A204.1 (cell line): ENCODE results near the gene KNDC1.

Experiments used
- FAIRE-seq: peaks from 2 replicates; lab custom pipeline; 2012; peaks lifted over from hg19 to GRCh38; lab: Jason Lieb, UNC

The KNDC1 gene

DNA sequence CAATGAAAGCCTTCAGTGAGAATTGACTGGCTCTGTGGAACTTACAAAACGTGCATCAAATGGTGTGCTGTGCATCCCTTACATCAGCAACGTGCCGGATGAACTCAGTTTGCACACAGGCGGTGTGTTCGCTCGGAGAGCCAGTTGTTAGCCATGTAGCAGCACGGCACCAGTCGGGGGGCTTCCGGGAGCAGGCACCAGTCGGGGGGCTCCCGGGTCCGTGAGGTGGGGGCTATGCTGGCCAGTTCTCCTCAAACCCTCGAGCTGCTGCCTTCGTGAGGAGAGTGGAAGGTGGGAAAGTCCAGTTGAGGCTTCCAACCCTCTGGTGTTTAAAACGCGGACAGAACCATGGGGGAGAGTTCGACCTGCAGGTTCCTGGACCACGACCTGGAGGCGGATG lies 35.1 kb downstream of the KNDC1 start:
- no peak for FAIRE-seq

DNA sequence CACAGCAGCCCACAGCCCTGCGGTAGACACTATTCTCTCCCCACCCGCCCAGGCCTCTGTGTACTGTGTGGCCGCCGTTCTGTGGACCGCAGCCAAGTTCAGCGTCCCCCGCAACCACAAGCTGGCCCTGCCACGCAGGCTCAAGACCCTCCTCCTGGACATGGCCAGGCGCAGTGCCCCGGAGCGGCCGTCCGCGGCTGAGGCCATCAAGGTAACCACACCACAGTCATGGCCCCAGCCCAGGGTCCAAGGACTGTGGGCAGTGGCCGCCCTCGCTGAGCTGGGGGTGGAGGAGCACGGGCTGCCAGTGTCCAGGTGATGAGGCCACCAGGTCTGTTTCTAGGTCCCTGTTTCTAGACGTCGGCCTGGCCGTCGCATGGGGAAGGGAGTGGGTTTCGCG lies 35.6 kb downstream of the KNDC1 start:
- FAIRE-seq, result no peak

DNA sequence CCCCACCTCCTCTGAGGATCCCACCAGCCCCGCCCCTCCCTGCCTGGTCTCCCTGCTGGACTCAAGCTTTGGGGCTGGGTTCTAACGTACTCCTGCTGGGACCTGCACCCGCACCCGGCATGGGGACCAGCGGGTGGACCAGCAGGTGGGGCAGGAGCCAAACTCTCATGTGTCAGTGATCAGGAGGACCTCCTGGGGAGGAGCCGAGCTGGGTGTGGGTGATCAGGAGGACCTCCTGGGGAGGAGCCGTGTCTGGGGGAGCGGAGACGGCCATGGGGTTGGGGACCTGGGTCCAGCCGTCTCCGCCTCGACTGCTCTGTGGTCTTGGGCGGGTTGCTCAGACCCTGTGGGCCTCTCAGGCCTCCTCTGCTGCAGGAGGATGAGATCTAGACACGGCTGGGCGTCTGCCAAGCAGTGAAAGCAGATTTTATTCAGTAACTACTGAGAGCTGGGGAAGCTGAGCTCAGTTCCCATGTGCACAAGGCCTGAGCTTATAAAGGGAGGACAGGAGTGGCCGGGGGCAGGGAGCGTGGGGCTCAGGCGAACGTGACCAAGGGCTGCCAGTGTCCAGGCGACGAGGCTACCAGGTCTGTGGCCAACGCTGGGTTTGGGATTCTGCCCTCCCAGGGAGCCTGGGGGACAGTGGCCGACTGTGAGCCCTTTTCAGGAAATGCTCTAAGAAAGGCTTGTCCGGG lies 36.3 kb downstream of the KNDC1 start:
- no peak for FAIRE-seq

DNA sequence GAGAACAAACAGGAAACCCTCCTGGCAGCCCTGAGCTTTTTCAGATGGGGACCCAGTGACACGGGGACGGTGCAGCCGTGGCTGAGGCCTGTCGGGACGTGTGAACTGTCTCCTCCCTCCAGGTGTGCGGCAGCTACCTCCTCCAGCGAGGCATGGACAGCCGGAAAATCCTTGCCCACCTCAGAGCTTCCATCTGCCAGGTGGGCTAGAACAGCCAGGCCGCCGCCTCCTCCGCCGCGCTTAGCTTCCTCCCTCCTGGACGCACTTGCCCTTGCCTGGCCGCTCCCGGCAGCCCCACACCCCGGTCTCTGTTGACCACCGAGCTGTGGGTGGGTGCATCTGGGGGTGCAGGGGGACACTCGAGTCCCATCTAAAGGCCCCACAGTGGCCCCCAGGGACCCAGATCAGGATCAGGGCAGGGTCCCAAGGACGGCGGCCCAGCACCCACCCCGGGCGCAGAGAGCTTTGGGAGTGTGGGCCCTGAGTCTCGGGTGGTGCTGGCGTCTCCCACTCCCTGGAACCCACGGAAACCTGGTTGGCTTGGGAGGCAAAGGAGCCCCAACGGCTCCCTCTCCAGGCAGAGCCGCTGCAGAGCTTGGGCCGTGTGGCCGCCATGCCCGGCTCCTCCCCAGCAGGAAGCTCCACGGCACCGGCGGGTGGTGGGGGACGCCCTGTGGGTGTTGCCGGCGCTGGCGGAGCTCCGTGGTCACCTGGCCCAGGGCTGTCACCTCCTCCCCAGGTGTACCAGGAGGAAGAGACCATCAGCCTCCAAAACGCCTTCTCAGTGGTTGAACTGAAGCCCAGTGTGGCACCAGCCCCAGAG lies 37.1 kb downstream of the KNDC1 start:
- FAIRE-seq, result no peak

GRCh38 chr10:133197786-133198185 lies 37.8 kb downstream of the KNDC1 start:
- no peak for FAIRE-seq

- no peak for FAIRE-seq
Observed at GRCh38 chr10:133198206-133198605, 38.2 kb downstream of the KNDC1 start.

- no peak for FAIRE-seq
Observed at GRCh38 chr10:133198621-133199487, 38.8 kb downstream of the KNDC1 start.

DNA sequence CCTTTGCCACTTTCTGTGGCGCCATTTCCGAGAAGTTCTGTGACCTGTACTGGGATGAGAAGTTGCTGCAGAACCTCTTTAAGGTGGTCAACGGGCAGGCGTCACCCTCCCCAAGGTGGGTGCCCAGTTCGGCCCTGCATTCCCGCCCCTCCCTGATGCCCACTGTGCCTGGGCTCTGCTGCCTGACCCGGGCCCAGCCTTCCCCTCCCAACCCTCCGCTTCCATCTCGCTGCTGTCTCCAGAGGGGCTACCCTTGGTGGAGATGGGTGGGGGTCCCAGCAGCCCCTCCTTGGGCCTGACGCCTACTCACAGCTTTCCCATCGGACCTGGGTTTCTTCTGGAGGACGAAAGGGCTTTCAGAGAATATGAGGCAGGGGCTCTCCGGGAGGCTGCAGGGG lies 39.5 kb downstream of the KNDC1 start:
- no peak for FAIRE-seq

GRCh38 chr10:133199992-133200611 lies 40.1 kb downstream of the KNDC1 start:
- FAIRE-seq, result no peak

GRCh38 chr10:133200621-133201031 lies 40.6 kb downstream of the KNDC1 start:
- FAIRE-seq, result no peak

GRCh38 chr10:133201151-133201947 lies 41.3 kb downstream of the KNDC1 start:
- FAIRE-seq, result no peak

- FAIRE-seq, result no peak
Observed at GRCh38 chr10:133201948-133202725, 42.1 kb downstream of the KNDC1 start.

GRCh38 chr10:133202778-133203651 lies 43.0 kb downstream of the KNDC1 start:
- no peak for FAIRE-seq

- no peak for FAIRE-seq
Observed at GRCh38 chr10:133203652-133204195, 43.7 kb downstream of the KNDC1 start.

GRCh38 chr10:133204226-133205015 lies 44.4 kb downstream of the KNDC1 start:
- FAIRE-seq, result no peak

GRCh38 chr10:133205146-133205545 lies 45.1 kb downstream of the KNDC1 start:
- FAIRE-seq, result no peak

- no peak for FAIRE-seq
Observed at GRCh38 chr10:133206356-133207040, 46.5 kb downstream of the KNDC1 start.

DNA sequence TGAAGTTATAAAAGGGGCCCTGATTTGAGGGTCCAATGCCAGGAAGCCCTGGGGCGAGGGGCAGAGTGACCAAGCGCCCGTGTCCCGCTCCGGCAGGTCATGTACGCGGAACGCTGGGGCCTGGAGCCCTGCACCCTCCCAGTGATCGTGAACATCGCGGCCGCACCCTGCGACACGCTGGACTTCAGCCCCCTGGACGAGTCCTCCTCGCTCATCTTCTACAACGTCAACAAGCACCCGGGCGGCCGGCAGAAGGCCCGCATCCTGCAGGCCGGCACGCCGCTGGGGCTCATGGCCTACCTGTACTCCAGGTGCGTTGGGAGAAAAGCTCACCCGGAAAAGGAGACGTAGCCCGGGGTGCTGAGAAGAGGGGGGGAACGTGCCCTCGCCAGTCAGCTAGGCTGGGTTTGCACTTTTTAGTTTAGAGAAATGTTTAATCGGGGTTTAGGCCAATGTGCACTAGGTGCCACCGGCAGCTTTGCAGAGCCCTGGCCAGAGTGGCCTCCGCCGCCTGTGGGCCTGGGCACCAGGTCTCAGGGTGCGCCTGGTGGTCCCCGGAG lies 47.1 kb downstream of the KNDC1 start:
- no peak for FAIRE-seq
